ENCODE measurements around the gene DBF4B.

DBF4B gene

GRCh38 chr17:44760474-44761308 lies 52.2 kb downstream of the DBF4B start:
- CTCF ChIA-PET: interaction anchor here (1.3 kb wide), 1 partner anchor 19 kb away, joined by 3 read pairs; no protein-coding TSS in a partner anchor

GRCh38 chr17:44761932-44762810 lies 53.7 kb downstream of the DBF4B start:
- CTCF ChIA-PET: interaction anchor here (0.6 kb wide), 1 partner anchor 14 kb away, joined by 3 read pairs; no protein-coding TSS in a partner anchor
- TF ChIP-seq ZNF384 (IDR thresholded peaks at IDR 0.05): no peak
- TF ChIP-seq TARDBP (IDR thresholded peaks at IDR 0.05): no peak
- no peak for TF ChIP-seq NFRKB (IDR thresholded peaks at IDR 0.05)
- TF ChIP-seq SP1 (IDR thresholded peaks at IDR 0.05): no peak
- TF ChIP-seq LEF1 (IDR thresholded peaks at IDR 0.05; ENCODE audit: borderline replicate concordance): no peak
- no peak for TF ChIP-seq HDGF (IDR thresholded peaks at IDR 0.05; ENCODE audit: borderline replicate concordance)
- no peak for TF ChIP-seq FOXM1 (IDR thresholded peaks at IDR 0.05; ENCODE audit: borderline replicate concordance)
- TF ChIP-seq BHLHE40 (IDR thresholded peaks at IDR 0.05; ENCODE audit: borderline replicate concordance): no peak
- TF ChIP-seq SUZ12 (IDR thresholded peaks at IDR 0.05): no peak
- TF ChIP-seq ARNT (IDR thresholded peaks at IDR 0.05): no peak
- no peak for TF ChIP-seq ELF4 (IDR thresholded peaks at IDR 0.05)
- DNase-seq (ENCODE audit: extremely low spot score): no peak
- POLR2A ChIA-PET: interaction anchor here (0.8 to 0.9 kb wide), 2 partner anchors 54 to 289 kb away, joined by 3 read pairs; partner anchors contain the start of gene DBF4B

More at GRCh38 chr17:44760474-44761308, 52.2 kb downstream of the DBF4B start:
- POLR2A ChIA-PET: interaction anchor here (0.8 to 2.2 kb wide), 2 partner anchors 11 to 15 kb away, joined by 3 to 11 read pairs; no protein-coding TSS in a partner anchor
- no peak for DNase-seq (ENCODE audit: extremely low spot score)
- no peak for TF ChIP-seq NFRKB (IDR thresholded peaks at IDR 0.05)
- TF ChIP-seq ARNT (IDR thresholded peaks at IDR 0.05): no peak
- TF ChIP-seq SUZ12 (IDR thresholded peaks at IDR 0.05): no peak
- no peak for TF ChIP-seq PKNOX1 (IDR thresholded peaks at IDR 0.05)
- no peak for TF ChIP-seq FOXK2 (IDR thresholded peaks at IDR 0.05)
- no peak for TF ChIP-seq LEF1 (IDR thresholded peaks at IDR 0.05; ENCODE audit: borderline replicate concordance)
- TF ChIP-seq TARDBP (IDR thresholded peaks at IDR 0.05): no peak
- no peak for TF ChIP-seq ELF4 (IDR thresholded peaks at IDR 0.05)
- no peak for TF ChIP-seq BHLHE40 (IDR thresholded peaks at IDR 0.05; ENCODE audit: borderline replicate concordance)
- TF ChIP-seq CTBP1 (IDR thresholded peaks at IDR 0.05; ENCODE audit: borderline replicate concordance): no peak
- no peak for TF ChIP-seq HDGF (IDR thresholded peaks at IDR 0.05; ENCODE audit: borderline replicate concordance)
- TF ChIP-seq FOXM1 (IDR thresholded peaks at IDR 0.05; ENCODE audit: borderline replicate concordance): no peak
- no peak for TF ChIP-seq SP1 (IDR thresholded peaks at IDR 0.05)
- no peak for TF ChIP-seq FOXA1 (IDR thresholded peaks at IDR 0.05)
- TF ChIP-seq ZNF384 (IDR thresholded peaks at IDR 0.05): no peak
- TF ChIP-seq L3MBTL2 (conservative IDR thresholded peaks at IDR 0.05): no peak

GRCh38 chr17:44763170-44763569 lies 54.7 kb downstream of the DBF4B start:
- CTCF ChIA-PET: interaction anchor here (0.5 kb wide), 1 partner anchor 102 kb away, joined by 3 read pairs; no protein-coding TSS in a partner anchor

DNA sequence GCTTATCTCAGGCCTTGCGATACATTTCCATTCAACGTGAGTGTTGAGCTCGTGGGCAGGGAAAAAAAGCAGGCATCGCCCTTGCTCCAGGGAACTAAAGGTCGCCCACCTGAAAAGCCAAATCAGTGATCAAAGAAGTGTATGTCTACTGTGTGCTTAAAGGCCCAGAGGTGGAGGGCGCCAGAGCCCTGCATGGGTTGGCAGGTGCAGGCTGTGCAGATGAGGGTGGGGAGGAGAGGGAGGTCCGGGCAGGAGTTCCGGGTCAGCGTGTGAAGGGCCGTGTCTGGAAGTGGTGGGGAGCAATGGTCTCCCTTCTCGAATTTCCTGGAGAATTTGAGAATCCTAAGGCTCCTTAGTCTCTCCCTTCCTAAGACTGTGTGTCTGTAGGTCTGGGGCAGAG lies 57.5 kb downstream of the DBF4B start:
- DNase-seq (ENCODE audit: extremely low spot score): no peak
- TF ChIP-seq FOXA1 (IDR thresholded peaks at IDR 0.05): no peak
- TF ChIP-seq FOXM1 (IDR thresholded peaks at IDR 0.05; ENCODE audit: borderline replicate concordance): no peak
- no peak for TF ChIP-seq SP1 (IDR thresholded peaks at IDR 0.05)
- TF ChIP-seq PKNOX1 (IDR thresholded peaks at IDR 0.05): no peak
- TF ChIP-seq ELF4 (IDR thresholded peaks at IDR 0.05): no peak
- no peak for TF ChIP-seq LEF1 (IDR thresholded peaks at IDR 0.05; ENCODE audit: borderline replicate concordance)
- no peak for TF ChIP-seq SUZ12 (IDR thresholded peaks at IDR 0.05)
- no peak for TF ChIP-seq ZNF384 (IDR thresholded peaks at IDR 0.05)
- no peak for TF ChIP-seq FOXK2 (IDR thresholded peaks at IDR 0.05)
- no peak for TF ChIP-seq HDGF (IDR thresholded peaks at IDR 0.05; ENCODE audit: borderline replicate concordance)
- no peak for TF ChIP-seq CTBP1 (IDR thresholded peaks at IDR 0.05; ENCODE audit: borderline replicate concordance)
- no peak for TF ChIP-seq ARNT (IDR thresholded peaks at IDR 0.05)
- TF ChIP-seq L3MBTL2 (conservative IDR thresholded peaks at IDR 0.05): no peak
- no peak for TF ChIP-seq BHLHE40 (IDR thresholded peaks at IDR 0.05; ENCODE audit: borderline replicate concordance)
- TF ChIP-seq TARDBP (IDR thresholded peaks at IDR 0.05): no peak
- no peak for TF ChIP-seq NFRKB (IDR thresholded peaks at IDR 0.05)
- ChIA-PET CTCF (interaction anchor here (1.6 kb wide), 1 partner anchor 10 kb away, joined by 5 read pairs; no protein-coding TSS in a partner anchor), POLR2A (no interaction called here)

More at GRCh38 chr17:44763170-44763569, 54.7 kb downstream of the DBF4B start:
- POLR2A ChIA-PET: interaction anchor here (0.8 to 0.9 kb wide), 2 partner anchors 55 to 288 kb away, joined by 3 read pairs; partner anchors contain the start of gene DBF4B
- DNase-seq (ENCODE audit: extremely low spot score): no peak
- no peak for TF ChIP-seq L3MBTL2 (conservative IDR thresholded peaks at IDR 0.05)
- TF ChIP-seq LEF1 (IDR thresholded peaks at IDR 0.05; ENCODE audit: borderline replicate concordance): no peak
- TF ChIP-seq SUZ12 (IDR thresholded peaks at IDR 0.05): no peak
- no peak for TF ChIP-seq ZNF384 (IDR thresholded peaks at IDR 0.05)
- no peak for TF ChIP-seq TARDBP (IDR thresholded peaks at IDR 0.05)
- no peak for TF ChIP-seq CTBP1 (IDR thresholded peaks at IDR 0.05; ENCODE audit: borderline replicate concordance)
- no peak for TF ChIP-seq ARNT (IDR thresholded peaks at IDR 0.05)

DNA sequence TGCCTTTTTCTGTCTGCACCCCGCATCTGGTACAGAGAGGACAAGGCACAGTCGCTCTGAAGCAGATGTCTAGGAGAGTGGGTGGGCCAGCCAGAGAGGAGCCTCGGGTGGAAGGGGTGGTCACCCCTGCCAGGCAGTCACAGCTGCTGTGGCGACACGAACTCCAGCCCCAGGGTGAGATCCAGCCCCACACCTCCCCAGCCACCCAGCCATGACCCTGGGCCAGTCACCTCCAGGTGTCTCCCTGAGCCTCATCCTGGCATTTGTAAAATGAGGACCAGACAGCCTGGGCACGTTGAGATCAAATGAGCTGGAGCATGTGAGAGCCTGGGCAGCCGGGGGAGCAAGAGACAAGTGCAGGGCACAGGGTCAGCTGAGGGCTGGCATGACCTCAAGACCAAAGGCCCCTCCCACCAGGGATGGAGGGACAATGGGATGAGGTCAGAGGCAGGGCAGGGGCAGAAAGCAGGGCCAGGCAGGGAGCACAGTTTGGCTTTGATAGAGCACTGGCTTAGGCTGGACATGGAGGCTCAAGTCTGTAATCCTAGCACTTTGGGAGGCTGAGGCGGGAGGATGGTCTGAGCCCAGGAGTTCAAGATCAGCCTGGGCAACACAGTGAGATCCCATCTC lies 58.1 kb downstream of the DBF4B start:
- POLR2A ChIA-PET: no interaction called here
- DNase-seq (ENCODE audit: extremely low spot score): no peak
- CTCF ChIA-PET: no interaction called here
- no peak for TF ChIP-seq HDGF (IDR thresholded peaks at IDR 0.05; ENCODE audit: borderline replicate concordance)

All from HEK293T (cell line).